ENCODE data around the gene RSU1. TPM values are rescaled to one million over a fixed set of nuclear protein-coding genes. Genes with fewer than 3 reads are reported as not detected.

Gene RSU1
- total and polyA plus RNA-seq, 2 donors: 79.9 to 116 TPM

- 91% methylated on average over 3 of the region's 3 CpGs for WGBS
- no peak overlapping the region for H3K27ac ChIP-seq (ENCODE audit: low read depth)
- H3K36me3 ChIP-seq (ENCODE audit: insufficient read depth): no peaks in the 10 kb centered on the region
- DNase-seq (ENCODE audit: extremely low spot score): no peak
- no peak overlapping the region for H3K4me3 ChIP-seq (ENCODE audit: low read depth, low read length)
- no peaks in the 10 kb centered on the region for H3K4me1 ChIP-seq (ENCODE audit: insufficient read depth)
Measured at GRCh38 chr10:16788778-16789177, 28.4 kb downstream of the RSU1 start.

DNA sequence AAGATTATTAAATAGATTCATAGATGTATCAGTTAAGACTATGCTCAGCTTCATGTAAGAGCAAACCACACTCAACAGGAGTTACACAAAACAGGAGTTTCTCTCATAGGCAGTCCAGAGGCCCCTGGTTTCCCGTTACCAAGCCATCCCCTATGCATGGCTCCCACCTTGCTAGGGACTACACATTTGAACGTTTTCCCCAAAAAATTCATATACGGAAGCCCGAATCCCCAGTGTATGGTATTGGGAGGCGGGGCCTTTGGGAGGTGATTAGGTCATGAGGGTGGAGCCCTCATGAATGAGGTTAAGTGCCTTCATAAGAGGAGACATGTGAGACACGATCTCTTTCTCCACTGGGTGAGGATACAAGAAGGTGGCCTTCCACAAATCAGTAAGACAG lies 29.1 kb downstream of the RSU1 start:
- WGBS: 93% methylated on average over 6 of the region's 6 CpGs
- Histone ChIP-seq H3K4me1 (ENCODE audit: insufficient read depth) (no peaks in the 10 kb centered on the region), H3K4me3 (ENCODE audit: low read depth, low read length) (no peak overlapping the region), H3K27ac (ENCODE audit: low read depth) (no peak overlapping the region), H3K36me3 (ENCODE audit: insufficient read depth) (no peaks in the 10 kb centered on the region)
- no peak for DNase-seq (ENCODE audit: extremely low spot score)

DNA sequence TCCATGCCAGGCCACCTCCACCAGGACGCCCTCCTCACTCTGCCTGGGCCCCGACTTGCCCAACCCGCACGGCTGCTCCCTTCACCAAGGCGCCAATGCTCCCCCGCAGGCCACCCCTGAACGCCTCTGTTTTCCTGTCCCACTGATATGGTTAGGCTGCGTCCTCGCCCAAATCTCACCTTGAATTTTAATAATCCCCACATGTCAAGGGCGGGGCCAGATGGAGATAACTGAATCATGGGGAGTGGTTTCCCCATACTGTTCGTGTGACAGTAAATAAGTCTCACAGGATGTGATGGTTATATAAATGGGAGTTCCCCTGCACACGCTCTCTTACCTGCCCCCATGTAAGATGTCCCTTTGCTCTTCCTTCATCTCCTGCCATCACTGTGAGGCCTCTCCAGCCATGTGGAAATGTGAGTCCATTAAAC lies 29.8 kb downstream of the RSU1 start:
- Histone ChIP-seq H3K4me3 (ENCODE audit: low read depth, low read length) (no peak overlapping the region), H3K36me3 (ENCODE audit: insufficient read depth) (no peaks in the 10 kb centered on the region), H3K4me1 (ENCODE audit: insufficient read depth) (no peaks in the 10 kb centered on the region), H3K27ac (ENCODE audit: low read depth) (no peak overlapping the region)
- DNase-seq (ENCODE audit: extremely low spot score): no peak
- WGBS: 96% methylated on average over 12 of the region's 12 CpGs

DNA sequence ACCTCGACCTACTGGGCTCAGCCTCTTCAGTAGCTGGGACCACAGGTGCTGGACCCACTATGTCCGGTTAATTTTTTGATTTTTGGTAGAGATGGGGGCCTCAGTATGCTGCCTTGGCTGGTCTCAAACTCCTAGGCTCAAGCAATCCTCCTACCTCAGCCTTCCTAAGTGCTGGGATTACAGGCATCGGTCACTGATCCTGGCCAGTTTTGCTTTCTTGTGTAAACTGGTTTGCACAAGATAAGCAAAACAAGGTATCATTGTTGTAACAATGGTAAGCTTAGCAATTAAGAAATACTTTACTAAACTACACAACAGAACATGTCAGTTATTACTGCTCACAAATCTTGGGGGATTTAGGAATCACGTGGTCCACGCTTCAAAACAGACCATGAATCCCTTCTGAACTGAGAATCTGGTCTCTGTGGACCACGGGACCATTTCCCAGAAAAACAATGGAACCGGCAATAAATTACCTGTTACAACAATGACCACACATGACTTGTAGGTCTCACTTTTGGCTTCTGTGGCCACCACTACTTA lies 36.8 kb downstream of the RSU1 start:
- Histone ChIP-seq H3K36me3 (ENCODE audit: insufficient read depth) (no peaks in the 10 kb centered on the region), H3K27ac (ENCODE audit: low read depth) (no peak overlapping the region), H3K4me1 (ENCODE audit: insufficient read depth) (no peaks in the 10 kb centered on the region), H3K4me3 (ENCODE audit: low read depth, low read length) (no peak overlapping the region)
- 77% methylated on average over 7 of the region's 7 CpGs for WGBS
- DNase-seq (ENCODE audit: extremely low spot score): no peak

DNA sequence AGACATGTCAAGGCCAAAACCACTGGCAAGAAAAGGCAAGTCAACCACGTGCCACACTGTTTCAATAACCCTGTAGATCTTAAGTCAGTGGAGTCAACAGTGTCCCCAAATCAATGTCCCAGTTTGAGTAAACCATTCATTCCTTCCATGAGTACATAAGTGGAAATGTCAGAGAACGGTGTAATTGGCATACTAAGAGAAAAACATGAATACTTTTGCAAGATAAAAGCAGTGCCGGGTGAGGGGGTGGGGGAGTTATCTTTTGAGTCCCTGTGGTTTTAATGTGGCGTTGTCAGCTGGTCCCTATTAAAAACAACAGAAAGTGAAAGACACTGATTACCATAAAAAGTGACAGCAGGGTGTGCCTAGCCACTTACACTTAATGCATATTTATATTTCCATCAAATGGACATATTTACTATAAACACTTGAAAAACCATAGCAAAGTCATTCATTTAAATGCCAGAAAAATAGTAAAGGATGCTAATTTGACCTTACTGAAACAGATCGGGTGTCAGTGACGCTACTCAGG lies 37.8 kb downstream of the RSU1 start:
- no peak overlapping the region for H3K4me3 ChIP-seq (ENCODE audit: low read depth, low read length)
- 54% methylated on average over 6 of the region's 6 CpGs for WGBS
- DNase-seq (ENCODE audit: extremely low spot score): no peak
- no peaks in the 10 kb centered on the region for H3K4me1 ChIP-seq (ENCODE audit: insufficient read depth)
- H3K27ac ChIP-seq (ENCODE audit: low read depth): no peak overlapping the region
- H3K36me3 ChIP-seq (ENCODE audit: insufficient read depth): no peaks in the 10 kb centered on the region

DNA sequence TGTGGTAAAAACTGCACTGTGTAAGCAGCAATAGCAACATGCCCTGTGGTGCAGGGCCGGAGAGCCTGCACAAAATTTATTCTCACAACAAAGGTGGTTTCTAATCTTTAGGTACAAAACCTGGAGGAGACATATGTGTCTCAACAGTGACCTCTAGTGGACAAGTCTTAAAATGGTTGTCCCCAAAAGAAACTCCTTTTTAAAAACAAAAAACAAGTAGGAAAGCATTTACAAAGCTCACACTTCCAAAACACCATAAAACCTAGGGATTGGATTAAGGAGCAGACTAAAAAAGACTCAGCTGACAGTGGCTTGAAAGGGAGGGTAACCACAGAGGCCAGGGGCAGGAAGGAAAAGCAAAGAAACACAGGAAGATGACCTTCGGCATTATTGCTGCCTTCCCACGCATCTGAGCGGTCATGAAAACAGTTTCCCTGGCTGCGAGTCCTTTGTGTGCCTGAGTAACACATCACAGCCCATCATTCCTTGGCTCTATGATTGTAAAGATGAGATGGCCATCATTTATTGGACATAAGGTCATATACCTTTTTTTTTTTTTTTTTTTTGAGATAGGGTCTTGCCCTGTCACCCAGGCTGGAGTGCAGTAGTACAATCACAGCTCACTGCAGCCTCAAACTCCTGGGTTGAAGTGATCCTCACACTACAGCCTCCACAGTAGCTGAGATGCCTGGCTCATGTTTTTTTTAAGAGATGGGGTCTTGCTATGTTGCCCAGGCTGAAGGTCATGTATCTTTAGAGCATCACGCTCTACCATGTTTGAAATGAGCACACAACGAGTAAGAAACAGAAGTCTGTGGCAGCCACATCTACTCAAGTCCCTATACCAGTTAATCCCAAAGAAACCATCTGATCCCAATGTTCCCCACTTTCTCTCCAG lies 39.5 kb downstream of the RSU1 start:
- H3K36me3 ChIP-seq (ENCODE audit: insufficient read depth): no peaks in the 10 kb centered on the region
- 57% methylated on average over 7 of the region's 7 CpGs for WGBS
- no peak overlapping the region for H3K27ac ChIP-seq (ENCODE audit: low read depth)
- no peaks in the 10 kb centered on the region for H3K4me1 ChIP-seq (ENCODE audit: insufficient read depth)
- H3K4me3 ChIP-seq (ENCODE audit: low read depth, low read length): no peak overlapping the region
- DNase-seq (ENCODE audit: extremely low spot score): peak; percentile 32

DNA sequence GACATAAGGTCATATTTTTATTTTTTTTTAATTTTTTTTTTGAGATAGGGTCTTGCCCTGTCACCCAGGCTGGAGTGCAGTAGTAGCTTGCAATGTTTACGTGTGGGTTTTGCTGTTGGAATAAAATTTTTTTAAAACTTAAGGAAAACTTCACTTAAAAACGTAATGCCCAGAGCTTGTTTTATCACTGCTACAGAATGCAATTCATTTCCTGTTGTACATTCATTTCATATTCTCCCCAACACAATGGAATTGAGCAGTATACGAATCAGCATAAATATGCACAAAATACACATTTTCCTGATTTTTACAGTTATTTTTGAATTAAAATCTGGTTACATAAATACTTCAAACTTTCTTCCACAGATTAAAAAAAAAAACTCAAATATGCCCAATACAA lies 40.3 kb downstream of the RSU1 start:
- no peak for DNase-seq (ENCODE audit: extremely low spot score)
- no peaks in the 10 kb centered on the region for H3K36me3 ChIP-seq (ENCODE audit: insufficient read depth)
- WGBS: 68% methylated on average over 3 of the region's 3 CpGs
- no peak overlapping the region for H3K27ac ChIP-seq (ENCODE audit: low read depth)
- H3K4me1 ChIP-seq (ENCODE audit: insufficient read depth): no peaks in the 10 kb centered on the region
- H3K4me3 ChIP-seq (ENCODE audit: low read depth, low read length): no peak overlapping the region

GRCh38 chr10:16773334-16773733 lies 43.9 kb downstream of the RSU1 start:
- Histone ChIP-seq H3K4me1 (ENCODE audit: insufficient read depth) (peaks cover 1% of the 10 kb centered on the region), H3K36me3 (ENCODE audit: insufficient read depth) (no peaks in the 10 kb centered on the region), H3K27ac (ENCODE audit: low read depth) (no peak overlapping the region), H3K4me3 (ENCODE audit: low read depth, low read length) (no peak overlapping the region)
- 89% methylated on average over 11 of the region's 11 CpGs for WGBS
- DNase-seq (ENCODE audit: extremely low spot score): no peak

GRCh38 chr10:16770670-16771069 lies 46.6 kb downstream of the RSU1 start:
- Histone ChIP-seq H3K36me3 (ENCODE audit: insufficient read depth) (no peaks in the 10 kb centered on the region), H3K4me1 (ENCODE audit: insufficient read depth) (peaks cover 1% of the 10 kb centered on the region), H3K4me3 (ENCODE audit: low read depth, low read length) (no peak overlapping the region), H3K27ac (ENCODE audit: low read depth) (no peak overlapping the region)
- 94% methylated on average over 6 of the region's 6 CpGs for WGBS
- no peak for DNase-seq (ENCODE audit: extremely low spot score)

GRCh38 chr10:16770141-16770540 lies 47.1 kb downstream of the RSU1 start:
- DNase-seq (ENCODE audit: extremely low spot score): no peak

GRCh38 chr10:16769331-16769730 lies 47.9 kb downstream of the RSU1 start:
- peaks cover 1% of the 10 kb centered on the region for H3K4me1 ChIP-seq (ENCODE audit: insufficient read depth)
- H3K4me3 ChIP-seq (ENCODE audit: low read depth, low read length): no peak overlapping the region
- no peak overlapping the region for H3K27ac ChIP-seq (ENCODE audit: low read depth)
- no peak for DNase-seq (ENCODE audit: extremely low spot score)
- WGBS: 87% methylated on average over 7 of the region's 7 CpGs
- no peaks in the 10 kb centered on the region for H3K36me3 ChIP-seq (ENCODE audit: insufficient read depth)

More at GRCh38 chr10:16770141-16770540, 47.1 kb downstream of the RSU1 start:
- H3K27ac ChIP-seq (ENCODE audit: low read depth): no peak overlapping the region
- H3K36me3 ChIP-seq (ENCODE audit: insufficient read depth): no peaks in the 10 kb centered on the region
- H3K4me1 ChIP-seq (ENCODE audit: insufficient read depth): peaks cover 1% of the 10 kb centered on the region
- H3K4me3 ChIP-seq (ENCODE audit: low read depth, low read length): no peak overlapping the region
- 82% methylated on average over 8 of the region's 8 CpGs for WGBS

GRCh38 chr10:16768702-16769101 lies 48.5 kb downstream of the RSU1 start:
- Histone ChIP-seq H3K4me3 (ENCODE audit: low read depth, low read length) (no peak overlapping the region), H3K36me3 (ENCODE audit: insufficient read depth) (no peaks in the 10 kb centered on the region), H3K4me1 (ENCODE audit: insufficient read depth) (peaks cover 1% of the 10 kb centered on the region), H3K27ac (ENCODE audit: low read depth) (no peak overlapping the region)
- no peak for DNase-seq (ENCODE audit: extremely low spot score)
- 98% methylated on average over 5 of the region's 5 CpGs for WGBS

GRCh38 chr10:16765509-16766375 lies 51.5 kb downstream of the RSU1 start:
- peaks cover 2% of the 10 kb centered on the region for H3K36me3 ChIP-seq (ENCODE audit: insufficient read depth)
- no peak for DNase-seq (ENCODE audit: extremely low spot score)
- H3K4me3 ChIP-seq (ENCODE audit: low read depth, low read length): no peak overlapping the region
- H3K4me1 ChIP-seq (ENCODE audit: insufficient read depth): peaks cover 1% of the 10 kb centered on the region
- H3K27ac ChIP-seq (ENCODE audit: low read depth): no peak overlapping the region
- WGBS: 77% methylated on average over 12 of the region's 12 CpGs
